ENCODE data around the gene CD247.
A peak's percentile ranks its signal among the peaks of the same experiment; 100 is the strongest.

The CD247 gene

DNA sequence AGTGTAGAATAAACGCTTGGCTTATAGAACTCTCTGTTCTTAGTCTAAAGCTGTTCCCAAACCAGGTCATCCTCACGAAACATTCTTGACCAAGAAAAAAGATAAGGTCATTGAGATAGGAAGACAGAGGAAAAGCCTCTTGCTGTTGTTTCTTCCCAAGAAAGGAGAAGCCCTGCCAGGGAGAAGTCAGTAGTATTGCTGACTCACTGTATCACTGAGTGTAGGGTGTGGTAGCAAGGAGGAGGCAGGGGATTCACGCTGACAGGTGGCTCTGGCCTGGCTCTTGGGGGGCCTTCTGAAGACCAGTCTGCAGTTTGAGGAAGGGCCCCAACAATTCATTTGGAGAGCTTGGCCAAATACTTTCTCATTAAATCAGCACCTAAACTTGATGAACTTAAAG lies 97.8 kb downstream of the CD247 start:
- FAIRE-seq (no peak), DNase-seq (ENCODE audit: insufficient read length, low spot score) (no peak)

DNA sequence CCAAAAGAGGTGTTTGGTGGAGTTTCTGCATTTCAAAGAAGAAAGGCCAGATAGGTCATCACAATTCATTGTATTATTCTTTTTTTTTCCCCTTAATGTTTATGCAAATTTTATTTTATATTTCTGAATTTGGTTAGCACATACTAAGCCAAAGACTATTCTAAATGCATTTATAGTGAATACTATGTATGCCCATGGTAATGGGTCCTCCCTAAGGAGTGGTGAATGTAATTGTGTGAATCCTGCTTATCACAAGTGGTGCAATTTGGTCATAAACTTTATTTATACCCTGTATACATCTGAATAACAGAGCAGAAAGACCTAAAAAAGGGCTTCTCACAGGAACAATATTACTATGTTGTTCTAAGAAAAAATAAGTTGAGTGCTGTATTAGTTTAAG lies 99.1 kb downstream of the CD247 start:
- DNase-seq (ENCODE audit: insufficient read length, low spot score): no peak
- FAIRE-seq: no peak

DNA sequence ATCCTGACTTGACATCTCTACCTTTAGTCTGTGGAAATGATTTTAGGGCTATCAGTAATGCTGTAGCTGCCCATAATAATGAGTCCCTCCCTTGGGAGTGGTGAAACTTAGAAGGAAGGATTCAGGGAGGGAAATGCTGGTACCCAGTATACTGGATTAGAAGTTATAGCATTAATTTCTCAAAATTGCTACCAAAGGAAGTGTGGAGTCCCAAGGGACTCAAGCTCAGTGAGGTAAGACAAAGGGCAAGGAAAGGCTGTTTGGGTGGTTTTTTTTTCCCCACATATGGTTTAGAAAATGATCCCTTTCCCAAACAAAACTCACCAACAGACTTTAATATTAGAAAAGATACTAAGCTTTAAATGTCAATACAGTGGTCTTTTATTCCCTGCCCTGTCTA lies 99.9 kb downstream of the CD247 start:
- FAIRE-seq (no peak), DNase-seq (ENCODE audit: insufficient read length, low spot score) (no peak)

- FAIRE-seq (no peak), DNase-seq (ENCODE audit: insufficient read length, low spot score) (no peak)
These were observed 101.8 kb downstream of the CD247 start for GRCh38 chr1:167416506-167416905.

DNA sequence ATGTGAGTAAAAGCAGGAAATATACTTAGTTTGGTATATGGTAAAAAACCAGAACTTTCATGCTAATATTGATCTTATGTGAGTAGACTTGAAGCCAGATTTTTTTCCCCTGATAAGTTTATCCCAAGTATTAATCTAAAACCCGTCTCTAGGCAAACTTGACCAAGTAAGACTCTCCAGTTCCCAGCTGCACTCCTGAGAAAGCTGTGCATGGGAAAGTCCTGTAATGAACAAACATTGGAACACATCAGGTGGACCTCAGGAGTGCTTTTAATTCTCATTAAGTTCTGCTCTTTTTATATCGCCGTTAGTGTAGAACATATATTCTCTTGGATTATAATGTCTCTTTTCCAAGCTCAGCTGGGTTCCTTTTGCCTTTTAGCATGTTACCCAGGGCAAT lies 105.0 kb downstream of the CD247 start:
- FAIRE-seq (no peak), DNase-seq (ENCODE audit: insufficient read length, low spot score) (no peak)

GRCh38 chr1:167412920-167413319 lies 105.4 kb downstream of the CD247 start:
- FAIRE-seq: no peak
- DNase-seq (ENCODE audit: insufficient read length, low spot score): no peak

- DNase-seq (ENCODE audit: insufficient read length, low spot score) (no peak), FAIRE-seq (no peak)
These were observed 106.3 kb downstream of the CD247 start for GRCh38 chr1:167412072-167412471.

DNA sequence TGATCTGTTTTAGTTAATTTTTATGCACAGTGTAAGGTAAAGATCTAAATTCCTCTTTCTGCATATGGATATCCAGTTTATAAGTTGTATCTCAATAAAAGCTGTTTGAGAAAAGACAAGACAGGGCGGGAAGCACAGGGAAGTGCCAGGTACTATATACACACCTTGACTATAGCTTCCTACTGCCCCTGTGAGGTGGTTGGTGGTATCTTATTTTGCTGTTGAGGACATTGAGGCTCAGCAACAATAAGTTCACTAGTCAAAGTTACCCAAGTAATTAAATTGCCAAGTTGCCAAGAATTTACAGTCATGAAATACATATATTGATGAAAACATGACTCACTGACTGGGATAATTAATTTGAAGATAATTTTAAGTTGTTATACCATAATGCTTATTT lies 109.1 kb downstream of the CD247 start:
- no peak for DNase-seq (ENCODE audit: insufficient read length, low spot score)
- FAIRE-seq: no peak

GRCh38 chr1:167408355-167408754 lies 110.0 kb downstream of the CD247 start:
- DNase-seq (ENCODE audit: insufficient read length, low spot score): no peak
- no peak for FAIRE-seq

DNA sequence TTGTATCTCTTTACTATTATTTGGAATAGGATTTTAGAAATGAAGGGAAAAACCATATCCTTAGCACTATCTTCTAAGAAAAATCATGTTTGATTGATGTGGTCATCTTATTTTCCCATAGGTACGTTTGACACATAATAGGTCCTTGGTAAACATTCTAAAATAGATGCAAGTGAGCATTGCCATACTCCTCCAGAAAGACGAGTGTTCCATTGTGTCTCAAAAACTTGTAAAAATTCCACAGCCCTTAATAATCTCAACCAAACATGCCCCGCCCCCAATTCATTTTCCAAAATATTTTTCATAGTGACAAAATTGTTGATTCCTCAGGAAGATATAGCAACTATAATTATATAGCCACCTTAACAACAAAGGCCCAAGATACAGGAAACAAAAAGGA lies 113.4 kb downstream of the CD247 start:
- DNase-seq (ENCODE audit: insufficient read length, low spot score): no peak
- no peak for FAIRE-seq

DNA sequence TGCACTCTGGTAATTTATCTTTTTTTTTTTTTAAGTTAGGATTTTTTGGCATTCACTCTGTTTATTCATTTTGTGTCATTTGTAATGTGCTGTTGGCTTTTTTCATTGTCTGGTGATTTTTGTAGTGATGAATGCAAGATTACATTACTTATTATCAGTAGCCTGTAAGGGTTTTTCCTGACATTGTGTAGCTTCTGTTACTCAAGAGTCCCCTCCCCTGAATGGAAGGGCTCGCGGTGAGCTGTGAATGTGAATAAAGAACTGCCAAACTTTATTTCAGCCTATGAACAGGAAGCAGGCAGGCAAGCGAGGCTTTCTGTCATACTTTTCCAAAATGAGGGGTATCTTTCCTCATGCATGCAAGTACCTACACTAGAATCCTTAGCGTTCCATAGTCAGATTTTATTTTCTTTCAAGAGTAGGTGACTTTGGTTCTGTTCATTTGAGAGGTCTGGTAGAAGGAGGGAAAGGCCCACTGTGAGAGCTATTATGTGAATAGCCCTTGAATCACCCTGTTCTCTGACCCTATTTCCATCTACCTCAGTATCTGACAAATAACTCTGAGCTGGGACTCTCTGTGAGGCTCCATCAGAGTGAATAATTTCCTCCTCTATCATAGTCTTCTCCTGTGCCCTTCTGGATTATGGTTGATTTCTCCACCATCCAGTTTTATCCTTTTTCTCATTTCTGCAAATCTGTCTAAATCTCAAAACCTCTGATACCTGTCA lies 114.0 kb downstream of the CD247 start:
- FAIRE-seq (no peak), DNase-seq (ENCODE audit: insufficient read length, low spot score) (no peak)

GRCh38 chr1:167401260-167401873 lies 117.0 kb downstream of the CD247 start:
- DNase-seq (ENCODE audit: insufficient read length, low spot score) (peak; percentile 19), FAIRE-seq (peak; percentile 94)

DNA sequence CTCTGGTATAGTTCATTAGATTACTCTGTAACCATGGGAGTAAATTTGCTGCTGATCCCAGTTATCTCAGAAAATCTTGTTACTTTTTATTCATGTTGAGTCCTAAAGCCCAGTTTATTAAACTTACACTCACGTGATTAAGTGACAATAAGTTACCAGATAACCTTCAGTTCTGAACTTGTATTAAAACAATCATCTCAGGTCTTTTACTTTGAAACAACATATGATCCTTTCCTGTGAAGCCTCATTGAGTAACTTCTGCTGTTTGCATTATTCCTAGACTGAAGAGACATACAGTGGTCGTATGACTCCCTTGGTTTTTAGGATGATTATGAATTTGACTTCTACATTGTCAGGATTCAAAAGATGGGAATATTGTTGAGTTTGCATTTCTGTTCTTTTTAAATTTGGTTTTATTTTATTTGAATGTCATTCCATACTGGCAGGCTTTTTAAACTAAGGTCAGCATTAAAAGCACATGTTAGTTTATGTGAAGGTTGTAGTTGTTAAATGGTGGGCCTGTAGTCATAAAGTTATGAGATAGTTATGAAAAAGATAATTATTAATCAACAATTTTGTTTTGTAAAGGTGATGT lies 117.9 kb downstream of the CD247 start:
- DNase-seq (ENCODE audit: insufficient read length, low spot score): no peak
- FAIRE-seq: peak; percentile 56

- DNase-seq (ENCODE audit: insufficient read length, low spot score) (no peak), FAIRE-seq (peak; percentile 11)
These were observed 126.1 kb downstream of the CD247 start for GRCh38 chr1:167392200-167392696.

DNA sequence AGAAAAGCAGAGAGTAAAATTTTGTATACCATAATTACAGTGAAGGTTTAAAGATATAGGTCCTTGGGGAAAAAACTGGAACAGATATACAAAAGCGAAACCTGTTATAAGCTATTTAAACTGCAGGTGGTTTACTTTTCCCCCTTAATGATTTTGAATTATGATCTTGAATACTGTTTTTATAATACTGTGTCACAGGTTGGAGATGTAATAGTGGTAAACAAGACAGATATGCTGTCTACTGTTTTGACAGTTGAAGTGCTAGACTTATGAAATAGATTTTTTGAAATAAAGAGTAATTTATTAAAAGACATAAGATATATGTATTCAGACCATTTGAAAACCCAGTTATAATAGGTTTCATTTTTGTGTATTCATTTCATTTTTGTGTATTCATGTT lies 129.4 kb downstream of the CD247 start:
- DNase-seq (ENCODE audit: insufficient read length, low spot score): no peak
- no peak for FAIRE-seq

DNA sequence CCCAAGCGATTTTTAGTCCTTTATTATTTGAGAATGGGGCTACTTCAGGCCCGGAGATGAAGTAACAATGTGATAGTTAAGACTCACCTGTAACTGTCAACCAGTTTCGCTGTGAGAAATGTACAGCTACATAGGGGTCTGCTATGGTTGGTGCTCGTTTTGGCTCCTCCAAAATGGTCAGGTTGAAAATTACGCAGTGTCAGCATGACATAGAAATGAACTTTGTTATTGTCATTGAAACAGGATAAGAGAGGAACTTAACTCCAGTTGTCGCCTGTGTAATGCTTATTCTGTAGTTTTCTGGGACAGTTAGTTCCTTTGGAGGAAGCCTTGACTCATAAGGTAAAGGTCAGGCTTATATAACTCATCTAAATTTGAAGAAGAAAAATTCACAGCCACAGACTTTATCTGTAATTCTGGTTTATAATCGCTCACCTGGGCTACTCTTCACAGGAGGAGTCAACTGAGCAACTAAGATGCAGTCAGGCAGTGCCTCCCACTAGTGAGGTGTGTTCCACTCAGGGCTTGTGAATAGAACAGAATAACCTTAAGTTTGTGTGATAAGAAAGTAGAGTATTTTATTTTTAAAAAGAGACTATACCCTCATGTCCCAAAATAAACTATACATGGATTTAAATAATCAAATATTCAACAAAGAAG lies 130.9 kb downstream of the CD247 start:
- DNase-seq (ENCODE audit: insufficient read length, low spot score): no peak
- FAIRE-seq: no peak
